K562 (cell line): ENCODE measurements around the gene DDR2. TPM values are rescaled to one million over a fixed set of nuclear protein-coding genes. Genes with fewer than 3 reads are reported as not detected.

Experiments
- ATAC-seq: fragments of 200-7000 bp; cut with Tn5 transposase; 3 replicates; pipeline ENCODE4 v1.9.1; 2020; ENCODE audit warnings: moderate library complexity
- BruUV-seq: library from RNA; stranded (reverse); fragments of 400-500 nt; replicated peaks from 2 replicates; lab custom pipeline; 2021; lab: Mats Ljungman, UMichigan
- CTCF ChIA-PET: fragments of 300-600 bp; formaldehyde crosslinking; extraction: SDS; loops from one replicate; lab custom pipeline; 2021; ENCODE audit warnings: low intra/inter-chr PET ratio; lab: Yijun Ruan, JAX
- POLR2A ChIA-PET: fragments of 300-600, 350-650 bp; sonication (Branson Sonifier 250); formaldehyde crosslinking; extraction: SDS; loops from one replicate; lab custom pipeline; 2021; ENCODE audit warnings: antibody characterized with exemption, inconsistent platforms; lab: Yijun Ruan, JAX
- DNase-seq, 4 experiments: peaks; one replicate each; pipeline versions ENCODE4 v3.0.0 to v3.0.0-alpha.2; 2011 to 2018; ENCODE audit warnings: low spot score in 3 of 4, mixed read lengths in 3 of 4; ENCODE audit errors: extremely low read depth in 1 of 4
- FAIRE-seq: peaks from 2 replicates; lab custom pipeline; 2011; peaks lifted over from hg19 to GRCh38; lab: Jason Lieb, UNC
- H2AFZ ChIP-seq: 2 replicates; pipeline ENCODE4 v1.6.0; 2011; ENCODE audit warnings: low read depth, low read length, control low read depth, inconsistent platforms
- H3K27ac ChIP-seq: fragments of 200-600 bp; 3 replicates; pipeline ENCODE4 v1.8.0; 2011; ENCODE audit warnings: low read depth, mild to moderate bottlenecking, control low read depth, inconsistent platforms, low read length, moderate library complexity, mixed read lengths; ENCODE audit errors: extremely low read depth
- H3K27me3 ChIP-seq, 2 experiments: fragments of 300-600 bp in 1 of 2; 2 replicates in 1 of 2; 3 replicates in 1 of 2; pipeline versions ENCODE4 v1.6.0 to v1.8.0; 2011; ENCODE audit warnings: inconsistent platforms in 2 of 2, low read length in 2 of 2, mild to moderate bottlenecking in 1 of 2, mixed read lengths in 1 of 2, moderate library complexity in 1 of 2; ENCODE audit not compliant: control insufficient read depth in 2 of 2, insufficient read depth in 2 of 2
- H3K36me3 ChIP-seq: fragments of 300-600 bp; 3 replicates; pipeline ENCODE4 v1.8.0; 2011; ENCODE audit warnings: mild to moderate bottlenecking, low read length, inconsistent platforms; ENCODE audit not compliant: control insufficient read depth, insufficient read depth
- H3K4me1 ChIP-seq, 2 experiments: fragments of 200-600 bp in 1 of 2; replicated peaks in 1 of 2; 2 replicates in 1 of 2; 3 replicates in 1 of 2; pipeline versions ENCODE4 v1.5.1 to v1.8.0; 2011; ENCODE audit warnings: inconsistent platforms in 2 of 2, low read length in 2 of 2, mild to moderate bottlenecking in 1 of 2, mixed read lengths in 1 of 2, moderate library complexity in 1 of 2; ENCODE audit not compliant: control insufficient read depth in 2 of 2, insufficient read depth in 2 of 2
- H3K4me2 ChIP-seq: 2 replicates; pipeline ENCODE4 v1.6.1; 2011; ENCODE audit warnings: low read length, control low read depth, inconsistent platforms, mixed read lengths; ENCODE audit not compliant: insufficient read depth
- H3K4me3 ChIP-seq: fragments of 200-600 bp; sonication (generic), shearing (Covaris generic); 2 replicates; pipeline ENCODE4 v1.5.1; 2016; ENCODE audit warnings: control low read depth, inconsistent platforms
- H3K79me2 ChIP-seq: fragments of 200-600 bp; 3 replicates; pipeline ENCODE4 v1.8.0; 2011; ENCODE audit warnings: low read length, inconsistent platforms; ENCODE audit not compliant: control insufficient read depth, insufficient read depth
- H3K9ac ChIP-seq, 2 experiments: 2 replicates each; pipeline versions ENCODE4 v1.6.0 to v1.6.1; 2011; ENCODE audit warnings: low read depth in 2 of 2, low read length in 2 of 2, control low read depth in 1 of 2, inconsistent platforms in 1 of 2, mild to moderate bottlenecking in 1 of 2, mixed read lengths in 1 of 2; ENCODE audit not compliant: insufficient read depth in 1 of 2
- H3K9me1 ChIP-seq: one replicate; pipeline ENCODE4 v1.6.0; 2011; ENCODE audit warnings: inconsistent platforms, mild to moderate bottlenecking, low read length, moderate library complexity; ENCODE audit not compliant: control insufficient read depth, insufficient read depth
- H3K9me3 ChIP-seq: replicated peaks from 2 replicates; pipeline ENCODE4 v1.5.1; 2011; ENCODE audit warnings: low read depth, low read length, inconsistent platforms; ENCODE audit not compliant: control insufficient read depth, insufficient read depth
- H4K20me1 ChIP-seq: replicated peaks from 2 replicates; pipeline ENCODE4 v1.6.1; 2011; ENCODE audit warnings: low read length, inconsistent platforms, mixed read lengths; ENCODE audit not compliant: control insufficient read depth, insufficient read depth
- ETV6 ChIP-seq, 3 experiments: fragments of 150-350 bp in 1 of 3; sonication (generic) in 1 of 3; formaldehyde crosslinking in 1 of 3; IDR thresholded peaks; 2 replicates each; pipeline versions ENCODE4 v1.6.1 to v1.8.0; 2014 to 2022; ENCODE audit warnings: borderline replicate concordance in 2 of 3, low read depth in 2 of 3, antibody characterized with exemption in 1 of 3, low read length in 1 of 3, mild to moderate bottlenecking in 1 of 3, missing genetic modification reagents in 1 of 3
- FIP1L1 ChIP-seq: fragments of 200-400 bp; formaldehyde crosslinking; IDR thresholded peaks from 2 replicates; pipeline ENCODE4 v1.6.1; 2018; ENCODE audit warnings: mild to moderate bottlenecking, low read depth, low read length; ENCODE audit not compliant: poor library complexity, severe bottlenecking
- FOXA1 ChIP-seq: fragments of 450-650 bp; IDR thresholded peaks from 2 replicates; pipeline ENCODE4 v1.6.1; 2016; ENCODE audit warnings: mild to moderate bottlenecking, borderline replicate concordance
- KDM2B ChIP-seq: fragments of 250-450 bp; sonication (Bioruptor Pico); IDR thresholded peaks from 2 replicates; pipeline ENCODE4 v1.8.0; 2021; ENCODE audit warnings: mild to moderate bottlenecking, moderate library complexity
- MBD1 ChIP-seq: fragments of 250-450 bp; sonication (Bioruptor Pico); IDR thresholded peaks from 2 replicates; pipeline ENCODE4 v1.8.0; 2022; ENCODE audit warnings: inconsistent platforms
- NEUROD1 ChIP-seq: fragments of 150-350 bp; IDR thresholded peaks from 2 replicates; pipeline ENCODE4 v1.6.1; 2014; ENCODE audit warnings: borderline replicate concordance, low read length, low read depth; ENCODE audit not compliant: partially characterized antibody
- RFX1 ChIP-seq: fragments of 450-650 bp; IDR thresholded peaks from 2 replicates; pipeline ENCODE4 v1.6.1; 2016; ENCODE audit warnings: mild to moderate bottlenecking, moderate library complexity
- SMARCE1 ChIP-seq: fragments of 450-650 bp; IDR thresholded peaks from 2 replicates; pipeline ENCODE4 v1.7.1; 2016; ENCODE audit warnings: mild to moderate bottlenecking
- TAF7 ChIP-seq: fragments of 450-650 bp; IDR thresholded peaks from 2 replicates; pipeline ENCODE4 v1.6.1; 2016; ENCODE audit warnings: missing genetic modification characterization, missing compliant biosample characterization
- U2AF2 ChIP-seq: fragments of 200-400 bp; formaldehyde crosslinking; optimal IDR thresholded peaks from 2 replicates; pipeline ENCODE3; 2017; ENCODE audit warnings: low read depth, mild to moderate bottlenecking, low read length
- YBX1 ChIP-seq: fragments of 450-650 bp; IDR thresholded peaks from 2 replicates; pipeline ENCODE4 v1.7.1; 2016; ENCODE audit warnings: mild to moderate bottlenecking
- ZNF140 ChIP-seq: fragments of 250-450 bp; sonication (Bioruptor Pico); IDR thresholded peaks from 2 replicates; pipeline ENCODE4 v1.8.0; 2021; ENCODE audit warnings: moderate library complexity, mild to moderate bottlenecking, inconsistent platforms
- ZNF263 ChIP-seq: sonication (generic); formaldehyde crosslinking; IDR thresholded peaks from 2 replicates; pipeline ENCODE4 v1.8.0; 2022; ENCODE audit warnings: mild to moderate bottlenecking, missing genetic modification reagents, borderline replicate concordance
- ZNF274 ChIP-seq: IDR thresholded peaks from 2 replicates; pipeline ENCODE4 v1.6.1; 2011; ENCODE audit warnings: low read depth, mild to moderate bottlenecking, low read length, moderate library complexity, borderline replicate concordance
- ZNF699 ChIP-seq: fragments of 250-450 bp; sonication (Bioruptor Pico); IDR thresholded peaks from 2 replicates; pipeline ENCODE4 v1.8.0; 2021; ENCODE audit warnings: mild to moderate bottlenecking, moderate library complexity; ENCODE audit not compliant: insufficient replicate concordance
- ZNF77 ChIP-seq: fragments of 250-450 bp; sonication (Bioruptor Pico); IDR thresholded peaks from 2 replicates; pipeline ENCODE4 v1.5.0; 2020
- WGBS: fragments of 100-300 bp; shearing (Covaris generic); methylation state at CpG from one replicate; pipeline ENCODE4 v1.1.6; 2016; ENCODE audit warnings: low coverage, mixed read lengths; ENCODE audit not compliant: insufficient coverage; ENCODE audit errors: missing lambda C conversion rate; 5-methylcytosine and 5-hydroxymethylcytosine counted together
- in situ Hi-C: fragments of 300-500 bp; cut with MboI; formaldehyde crosslinking; loops from 4 replicates; pipeline ENCODE4 v1.15.0; 2018; ENCODE audit warnings: inconsistent platforms, mixed read lengths
- intact Hi-C: fragments of 100-400 bp; cut with micrococcal nuclease; formaldehyde crosslinking; loops from 2 replicates; pipeline ENCODE4 v1.14.2; 2022
- polyA plus RNA-seq, 8 experiments: library from polyadenylated mRNA; depleted of rRNA in 4 of 8; stranded (reverse) in 5 of 8; unstranded in 3 of 8; fragments of >200 nt; fragmentation: Nextera tagmentation in 2 of 8; fragmentation: Illumina TruSeq in 1 of 8; extraction: Ambion mirVana in 2 of 8; extraction: Trizol in 1 of 8; gene quantifications; 2 replicates each; pipeline versions ENCODE4 v1.2.1 to v1.2.3, GENCODE V29; 2011 to 2014; ENCODE audit warnings: inconsistent platforms in 1 of 8, missing spikeins in 1 of 8
- total RNA-seq, 7 experiments: library from RNA; depleted of rRNA in 6 of 7; stranded (reverse); fragments of >200 nt in 6 of 7; fragmentation: Illumina TruSeq in 2 of 7; extraction: Trizol in 2 of 7; gene quantifications; 2 replicates each; pipeline versions ENCODE4 v1.2.1 to v1.2.3, GENCODE V29; 2011 to 2021; ENCODE audit warnings: low replicate concordance in 1 of 7
- TF ChIP-seq, protein P1 (sequence below): fragments of 450-650 bp; IDR thresholded peaks from 2 replicates; pipeline ENCODE4 v1.6.1; 2016; ENCODE audit warnings: low read depth, mild to moderate bottlenecking, moderate library complexity

DDR2 gene
- total and polyA plus RNA-seq, 9 of the 15 experiments (the other 6 are each of a cell fraction or from before 2014, with no cell fraction given) = 0.36 to 2.0 (median 1.1) TPM

- intact Hi-C loops = no loop called here
- POLR2A ChIA-PET = interaction anchor here (0.8 kb wide), 1 partner anchor 66 kb away, joined by 3 read pairs; no protein-coding TSS in a partner anchor
- H3K9me1 ChIP-seq = no peaks in the 10 kb centered on the region
- WGBS = 0% methylated on average over 1 of the region's 1 CpG
- TF ChIP-seq MBD1 (CRISPR knock-in tag) = no peak
- no peak for TF ChIP-seq ZNF77 (CRISPR knock-in tag)
- no peak for TF ChIP-seq NEUROD1
- TF ChIP-seq KDM2B (CRISPR knock-in tag) = no peak
- no peak for TF ChIP-seq YBX1
- no peak for TF ChIP-seq U2AF2
- no peak for TF ChIP-seq FOXA1
- no peak for TF ChIP-seq FIP1L1
- TF ChIP-seq RFX1 = no peak
- TF ChIP-seq, protein P1, sequence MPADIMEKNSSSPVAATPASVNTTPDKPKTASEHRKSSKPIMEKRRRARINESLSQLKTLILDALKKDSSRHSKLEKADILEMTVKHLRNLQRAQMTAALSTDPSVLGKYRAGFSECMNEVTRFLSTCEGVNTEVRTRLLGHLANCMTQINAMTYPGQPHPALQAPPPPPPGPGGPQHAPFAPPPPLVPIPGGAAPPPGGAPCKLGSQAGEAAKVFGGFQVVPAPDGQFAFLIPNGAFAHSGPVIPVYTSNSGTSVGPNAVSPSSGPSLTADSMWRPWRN = no peak
- TF ChIP-seq ETV6 (IDR thresholded peaks at IDR 0.05; ENCODE audit: borderline replicate concordance in 1 of 2, low read depth in 2 of 2, low read length in 1 of 2) = no peak
- TF ChIP-seq ETV6 (CRISPR knock-in tag; IDR thresholded peaks at IDR 0.05; ENCODE audit: borderline replicate concordance) = no peak
- no peak for TF ChIP-seq SMARCE1
- no peak for TF ChIP-seq ZNF699 (CRISPR knock-in tag)
- TF ChIP-seq ZNF263 (CRISPR knock-in tag) = no peak
- no peak for TF ChIP-seq TAF7 (tag)
- TF ChIP-seq ZNF140 (CRISPR knock-in tag) = no peak
- TF ChIP-seq ZNF274 = no peak
- no peaks in the 10 kb centered on the region for H3K79me2 ChIP-seq
- H3K4me3 ChIP-seq = no peak overlapping the region
- no peak overlapping the region for H3K4me2 ChIP-seq
- H3K27me3 ChIP-seq = peaks cover 4 to 7% of the 10 kb centered on the region in 2 experiments; a peak in 3 of 5 replicates
- no peaks in the 10 kb centered on the region for H3K36me3 ChIP-seq
- H3K9me3 ChIP-seq = no peaks in the 10 kb centered on the region
- H3K27ac ChIP-seq = no peak overlapping the region
- BruUV-seq = no TSS peak
- DNase-seq = no peak
- no peak for FAIRE-seq
- H4K20me1 ChIP-seq = no peaks in the 10 kb centered on the region
- no peaks in the 10 kb centered on the region; a peak in 1 of 5 replicates for H3K4me1 ChIP-seq
- no peak overlapping the region for H2AFZ ChIP-seq
- H3K9ac ChIP-seq = no peak overlapping the region
- CTCF ChIA-PET = no interaction called here
- no peak for ATAC-seq
- in situ Hi-C loops = no loop called here
Measured at GRCh38 chr1:162733336-162733590, 101.0 kb downstream of the DDR2 start.
